HG02798 (cell line): ENCODE data around the gene SRGAP2B.
"Not testable (repeated sequence)": the region's sequence is repeated elsewhere in the genome, so short reads cannot be mapped to it uniquely, and the experiment has no call there.

Source experiments
- ATAC-seq: cut with Tn5 transposase; IDR thresholded peaks from one replicate; pipeline ENCODE4 v1.9.1; 2021; ENCODE audit warnings: mild to moderate bottlenecking; ENCODE audit not compliant: unreplicated experiment, poor library complexity

SRGAP2B gene

DNA sequence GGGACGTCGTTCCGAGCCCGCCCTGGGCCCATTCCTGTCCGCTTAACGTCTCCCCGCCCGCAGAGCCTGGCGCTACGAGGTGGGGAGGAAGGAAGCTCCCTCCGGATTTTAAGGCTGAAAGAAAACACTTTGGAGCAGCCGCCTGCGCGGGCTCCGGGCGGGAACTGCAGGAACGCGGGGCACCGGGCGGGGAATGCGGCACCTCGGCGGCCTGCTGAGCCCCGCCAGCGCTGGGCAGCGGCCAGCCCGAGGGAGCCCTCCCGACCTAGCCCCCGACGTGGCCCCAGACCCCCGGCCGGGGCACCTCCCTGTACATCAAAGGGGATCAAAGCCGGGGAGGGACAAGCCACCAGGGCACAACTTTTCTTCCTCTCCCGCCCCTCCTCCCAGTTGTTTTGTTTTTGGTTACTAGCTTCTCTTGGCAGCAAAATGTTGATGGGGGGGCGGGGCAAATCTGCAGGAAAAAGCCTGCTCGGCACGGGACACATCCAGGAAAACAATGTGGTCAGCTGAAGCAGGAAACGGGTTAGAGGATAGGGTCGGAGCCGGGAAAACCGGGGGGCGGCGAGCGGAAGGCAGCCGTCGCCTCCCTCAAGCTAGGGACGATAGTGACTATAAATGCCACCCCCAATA lies 1.5 kb downstream of the SRGAP2B start:
- not testable (repeated sequence) for ATAC-seq

DNA sequence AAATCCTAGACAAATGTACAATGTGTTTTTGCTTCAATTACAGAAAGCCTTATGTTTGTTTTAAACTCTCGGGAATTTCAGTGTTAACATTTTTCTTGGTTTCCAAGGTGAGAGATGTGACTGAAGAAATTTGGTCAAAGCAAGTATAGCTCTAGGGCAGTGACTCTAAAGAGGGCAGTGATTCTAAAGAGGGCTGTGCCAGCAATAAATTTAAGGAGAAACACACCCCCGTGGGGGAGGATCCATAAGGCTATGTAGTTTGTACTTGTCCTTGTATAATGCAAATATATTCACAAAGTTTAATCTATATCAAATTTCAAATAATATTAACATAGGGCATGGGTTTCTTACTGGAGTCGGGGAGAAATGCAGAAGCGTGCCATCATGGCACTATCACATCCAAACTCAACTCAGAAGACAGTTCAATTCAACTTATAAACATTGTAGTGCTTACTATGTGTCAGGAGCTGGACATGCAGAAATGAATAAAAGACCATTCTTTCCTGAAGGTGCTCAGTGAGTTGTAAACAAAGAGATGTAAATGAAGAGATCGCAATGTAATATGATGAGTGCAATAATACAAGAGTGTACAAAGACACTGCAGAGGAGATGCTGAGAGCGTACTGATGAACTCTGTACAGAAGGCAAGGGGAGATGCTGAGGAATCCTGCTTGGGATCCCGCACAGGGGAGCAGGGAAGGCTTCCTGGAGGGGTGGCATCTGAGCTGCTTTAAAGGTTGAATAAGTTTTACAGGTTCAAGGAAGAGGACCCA lies 12.5 kb downstream of the SRGAP2B start:
- ATAC-seq, result not testable (repeated sequence)

DNA sequence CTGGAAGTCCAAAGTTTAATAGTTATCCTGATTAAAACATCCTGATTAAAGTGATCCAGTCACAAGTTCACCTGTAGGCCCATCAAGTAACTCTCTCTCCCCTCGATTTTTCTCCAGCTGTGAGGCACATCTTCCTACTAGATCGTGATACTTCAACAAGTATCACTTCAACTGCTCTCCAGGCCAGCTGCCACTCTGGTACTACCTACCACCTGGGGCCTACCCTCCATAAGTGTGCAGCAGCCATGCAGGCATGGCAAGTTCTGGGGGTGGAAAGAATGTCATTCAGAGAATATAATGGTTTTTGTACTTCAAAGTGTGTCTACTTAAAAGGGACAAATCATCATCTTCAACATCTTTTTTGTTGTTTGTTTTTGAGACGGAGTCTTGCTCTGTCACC lies 14.9 kb downstream of the SRGAP2B start:
- not testable (repeated sequence) for ATAC-seq

DNA sequence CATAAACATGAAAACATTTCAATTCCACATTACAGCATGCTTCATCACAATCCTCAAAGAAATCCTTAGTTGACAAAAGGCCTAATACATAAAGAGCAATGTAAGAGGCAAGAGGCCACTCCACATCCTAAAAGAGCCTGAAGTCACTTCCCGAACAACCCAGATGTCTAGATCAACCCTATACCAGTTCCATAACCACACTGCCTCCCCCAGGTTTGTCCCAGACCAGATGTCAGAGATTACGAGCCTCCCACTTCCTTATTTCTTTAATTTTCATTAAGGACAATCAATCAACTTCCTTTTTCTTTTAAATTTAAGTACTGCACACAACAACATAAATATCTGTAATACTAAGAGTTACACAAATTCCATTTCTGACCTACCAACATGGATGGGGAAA lies 15.4 kb downstream of the SRGAP2B start:
- ATAC-seq, result not testable (repeated sequence)

DNA sequence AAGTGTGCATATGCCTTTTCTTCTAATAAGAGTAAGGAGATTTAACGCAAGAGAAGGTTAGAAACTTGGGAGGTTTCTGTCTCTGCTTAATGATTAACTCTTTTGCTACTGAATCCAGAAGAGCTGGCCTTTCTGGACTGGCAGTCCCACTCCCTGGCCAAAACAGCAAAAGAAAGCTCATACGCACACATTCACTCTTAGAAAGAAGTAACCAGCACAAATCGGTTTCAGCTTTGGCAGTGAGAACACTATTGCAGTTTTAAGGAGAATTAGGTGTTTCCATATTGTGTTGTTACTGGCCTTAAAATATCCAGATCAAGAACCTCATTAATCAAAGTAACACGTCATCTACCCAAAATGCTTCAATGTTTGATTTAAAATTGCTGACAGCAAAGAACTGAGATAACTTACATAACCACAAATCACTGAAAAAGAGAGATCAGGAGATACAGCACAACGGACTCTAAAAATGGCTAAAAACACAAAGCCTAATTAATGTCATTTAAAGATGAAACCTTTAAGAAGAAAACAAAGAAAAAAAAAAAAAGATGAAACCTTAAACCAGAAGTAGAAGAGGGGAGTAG lies 16.2 kb downstream of the SRGAP2B start:
- not testable (repeated sequence) for ATAC-seq

DNA sequence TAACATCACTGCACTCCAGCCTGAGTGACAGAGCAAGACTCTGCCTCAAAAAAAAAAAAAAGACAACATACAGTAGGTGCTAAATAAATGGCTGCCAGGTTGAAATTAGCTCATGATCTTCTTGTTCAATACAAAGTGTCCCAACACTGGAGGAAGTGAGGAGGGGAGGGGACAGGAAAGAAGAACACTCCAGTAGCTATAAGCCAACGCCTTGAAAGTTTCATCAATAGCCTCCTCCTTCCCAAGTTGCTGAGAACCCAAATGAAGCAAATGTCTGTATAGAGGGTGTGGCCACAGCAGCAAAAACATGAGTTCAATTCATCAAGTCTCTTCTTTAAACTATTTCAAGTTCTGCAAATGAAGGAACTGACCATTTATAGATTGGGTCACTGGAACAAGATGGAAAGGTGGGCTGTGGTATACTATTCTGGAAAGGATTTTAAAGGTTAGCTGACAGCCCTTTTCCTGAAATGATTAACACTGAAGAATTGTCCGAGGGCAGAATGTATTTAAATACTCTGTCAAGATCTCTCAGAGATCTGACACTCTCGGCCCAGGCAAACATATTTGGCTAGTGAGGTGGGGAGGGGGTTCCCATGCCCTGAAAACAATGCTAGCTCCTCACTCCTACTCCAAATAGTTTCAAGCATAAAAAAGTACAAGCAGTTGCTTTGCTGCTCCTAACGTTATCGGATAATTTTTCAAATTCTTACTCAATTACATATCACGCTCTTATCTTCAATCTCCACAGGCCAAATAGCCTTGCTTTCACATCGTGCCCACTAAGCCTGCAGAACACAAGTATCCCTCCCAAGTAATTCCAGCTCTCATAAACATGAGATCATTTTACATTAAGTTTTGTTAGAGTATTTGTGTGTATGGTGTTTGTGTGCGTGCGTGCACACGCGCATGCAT lies 17.0 kb downstream of the SRGAP2B start:
- not testable (repeated sequence) for ATAC-seq

DNA sequence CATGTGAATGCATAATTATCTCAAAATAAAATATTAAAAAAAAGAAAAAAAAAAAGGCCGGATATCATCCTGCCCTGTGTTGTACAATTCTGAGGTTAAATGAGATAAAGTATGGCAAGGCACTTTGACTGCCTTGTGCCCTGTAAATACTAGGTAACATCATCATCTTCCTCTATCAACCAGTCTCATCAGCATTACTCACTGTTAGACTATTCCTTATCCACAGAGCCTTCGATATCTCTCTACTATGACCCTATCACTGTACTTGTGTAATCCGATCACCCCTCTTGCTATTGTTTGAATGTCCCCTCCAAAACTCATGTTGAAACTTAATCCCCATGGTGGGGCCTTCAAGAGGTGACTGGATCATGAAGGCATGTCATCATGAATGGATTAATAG lies 18.3 kb downstream of the SRGAP2B start:
- not testable (repeated sequence) for ATAC-seq

DNA sequence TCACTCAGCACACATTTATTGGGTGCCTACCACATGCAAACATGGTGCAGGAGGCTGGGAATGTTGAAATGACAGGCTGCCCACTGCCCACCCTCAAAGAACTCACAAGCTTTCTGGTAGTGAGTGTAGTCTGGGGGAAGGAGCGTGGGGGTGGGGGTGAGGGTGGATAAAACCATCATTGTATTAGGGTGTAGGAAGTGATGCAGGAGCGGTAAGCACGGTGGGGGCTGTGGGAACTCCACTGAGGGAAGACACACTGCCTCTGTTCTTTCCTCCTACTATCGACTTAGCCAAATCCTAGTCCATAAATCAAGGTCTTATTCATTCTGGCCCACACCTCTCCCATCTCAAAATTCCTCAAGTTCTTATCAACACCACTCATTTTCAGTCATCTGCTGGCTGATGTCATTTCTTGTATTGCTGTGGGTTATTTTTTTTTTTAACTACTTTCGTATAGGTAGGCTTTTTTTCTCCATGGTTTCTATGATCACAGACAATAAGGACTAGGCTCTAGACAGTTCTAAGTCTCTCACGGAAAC lies 21.0 kb downstream of the SRGAP2B start:
- not testable (repeated sequence) for ATAC-seq

DNA sequence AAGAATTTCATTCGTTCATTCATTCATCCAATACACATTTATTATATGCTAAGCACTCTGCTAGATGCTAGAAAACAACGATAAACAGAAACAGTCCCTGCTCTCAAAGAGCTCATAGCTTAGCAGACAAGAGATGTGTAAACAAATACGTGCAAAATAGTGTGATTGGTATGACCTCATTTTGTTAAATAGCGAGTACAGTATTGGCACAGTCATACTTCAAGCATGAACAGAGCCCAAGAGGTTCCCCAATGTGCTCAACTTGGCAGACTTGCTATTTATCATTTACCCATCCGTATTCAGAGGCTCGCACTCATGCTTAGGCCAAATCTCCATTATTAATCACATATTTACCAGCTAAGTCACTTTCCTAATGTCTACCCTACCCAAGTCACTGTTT lies 23.6 kb downstream of the SRGAP2B start:
- not testable (repeated sequence) for ATAC-seq

DNA sequence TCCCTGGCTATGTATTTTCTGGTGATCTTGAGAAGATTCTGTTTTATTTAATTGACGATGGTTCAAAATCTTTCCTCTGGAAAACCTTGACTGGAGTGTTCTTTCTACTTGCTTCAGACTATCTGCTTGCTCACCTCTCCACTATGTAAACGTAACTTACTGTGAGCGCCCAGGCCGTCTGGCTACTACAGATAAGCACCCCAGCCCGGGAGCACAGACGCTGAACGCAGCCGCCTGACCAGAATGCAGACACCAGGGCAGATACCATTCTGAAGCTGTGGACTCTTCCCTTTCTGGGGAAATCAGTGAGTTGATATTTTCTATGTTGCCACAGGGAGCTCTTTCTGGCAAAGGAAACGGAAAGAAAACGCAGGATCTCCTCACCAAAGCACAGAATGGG lies 28.6 kb downstream of the SRGAP2B start:
- not testable (repeated sequence) for ATAC-seq

DNA sequence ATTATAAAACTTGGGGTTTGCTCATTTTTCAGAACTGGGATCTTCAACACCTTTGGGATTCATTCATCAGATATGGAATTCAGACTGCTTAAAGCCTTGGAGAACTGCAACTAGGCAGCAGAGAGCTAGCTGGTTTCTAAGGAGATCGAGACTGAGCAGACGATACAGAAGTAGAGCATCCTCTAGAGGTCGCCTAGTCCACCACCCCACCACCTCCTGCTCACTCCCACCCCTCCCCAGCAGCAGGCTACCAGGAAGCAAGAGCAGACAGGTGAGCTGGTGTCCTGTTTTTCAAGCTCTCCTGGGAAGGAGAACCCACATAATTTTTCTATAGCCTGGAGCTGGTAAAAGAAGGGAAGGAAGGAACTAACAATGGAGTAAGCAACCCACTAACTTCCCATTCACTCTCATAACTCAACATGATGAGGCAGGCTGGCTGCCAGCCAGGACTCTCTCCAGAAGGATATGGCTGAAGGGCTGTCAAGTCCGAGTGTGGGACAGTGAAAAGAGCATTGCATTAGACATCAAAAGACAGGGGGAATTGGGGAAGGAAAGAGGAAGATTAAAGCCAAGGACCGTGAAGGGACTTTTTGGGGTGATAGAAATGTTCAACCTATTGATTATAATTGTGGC lies 29.8 kb downstream of the SRGAP2B start:
- ATAC-seq, result peak; percentile 82

DNA sequence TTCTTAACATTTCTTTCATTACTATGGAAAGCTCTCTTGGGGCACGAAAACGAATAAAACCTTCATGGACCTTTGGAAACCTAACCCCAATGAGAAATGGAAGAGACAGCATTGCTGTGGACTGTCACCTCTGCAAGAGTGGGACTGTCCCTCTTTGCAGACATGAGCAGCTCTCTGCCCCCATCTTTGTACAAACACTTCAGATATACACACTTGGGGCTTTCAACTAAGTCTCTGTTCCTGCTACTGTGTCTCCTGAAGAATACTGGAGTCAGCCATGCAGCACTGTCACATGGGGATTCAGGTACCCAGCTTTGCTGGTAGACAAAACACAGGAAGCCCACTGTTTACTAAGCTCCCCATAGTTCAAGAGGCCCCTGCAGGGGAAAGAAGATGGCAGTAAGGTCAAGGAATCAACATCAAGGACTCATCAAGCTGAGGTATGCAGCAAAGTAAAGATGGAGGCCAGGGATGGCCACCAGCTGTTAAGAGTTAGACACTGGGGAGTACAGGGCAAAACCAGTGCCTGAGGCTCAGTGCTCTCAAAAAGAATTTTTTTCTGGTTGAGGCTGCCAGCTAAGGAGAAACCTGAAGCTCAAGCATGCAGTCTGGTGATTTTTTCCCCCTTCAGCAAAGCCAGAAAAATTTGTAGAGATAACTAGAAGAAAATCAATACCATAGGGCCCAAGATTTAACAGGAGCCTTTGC lies 31.0 kb downstream of the SRGAP2B start:
- not testable (repeated sequence) for ATAC-seq

DNA sequence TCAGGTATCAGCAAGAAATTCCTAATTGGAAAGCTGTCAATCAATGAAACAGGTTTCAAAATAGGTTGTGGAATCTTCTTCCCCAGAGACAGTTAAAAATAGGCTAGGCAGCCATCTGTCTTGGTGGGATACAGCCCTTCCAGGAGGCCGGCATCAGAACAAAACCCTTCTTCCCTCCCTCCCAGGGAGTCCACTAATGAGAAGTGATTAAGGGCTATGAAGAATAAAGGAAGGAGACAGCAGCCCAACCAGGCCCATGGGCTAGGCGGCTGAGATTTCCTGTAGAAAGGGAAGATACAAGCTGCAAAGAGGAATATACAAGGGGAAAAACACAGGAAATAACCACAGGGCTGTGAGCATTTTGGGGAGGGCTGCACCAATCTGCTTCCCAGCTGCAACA lies 31.8 kb downstream of the SRGAP2B start:
- not testable (repeated sequence) for ATAC-seq

DNA sequence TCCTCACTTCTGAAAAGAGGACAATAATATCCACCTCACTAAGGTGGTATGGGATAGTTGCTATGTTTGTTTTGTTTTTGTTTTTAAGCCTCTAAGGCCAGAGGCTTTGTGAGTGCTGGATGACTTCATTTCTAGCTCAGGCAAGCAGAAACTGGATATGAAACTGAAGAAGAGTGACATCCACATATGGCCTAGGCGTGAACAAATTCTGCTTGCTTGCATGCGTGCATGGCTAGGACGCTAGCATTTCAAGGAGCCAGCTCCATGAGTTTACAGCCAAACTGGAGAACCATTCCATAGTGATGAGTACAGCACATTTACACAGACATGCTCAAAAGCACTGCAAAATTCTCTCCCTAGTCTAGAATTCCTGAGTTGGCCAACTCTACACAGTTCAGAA lies 36.9 kb downstream of the SRGAP2B start:
- peak; percentile 52 for ATAC-seq

DNA sequence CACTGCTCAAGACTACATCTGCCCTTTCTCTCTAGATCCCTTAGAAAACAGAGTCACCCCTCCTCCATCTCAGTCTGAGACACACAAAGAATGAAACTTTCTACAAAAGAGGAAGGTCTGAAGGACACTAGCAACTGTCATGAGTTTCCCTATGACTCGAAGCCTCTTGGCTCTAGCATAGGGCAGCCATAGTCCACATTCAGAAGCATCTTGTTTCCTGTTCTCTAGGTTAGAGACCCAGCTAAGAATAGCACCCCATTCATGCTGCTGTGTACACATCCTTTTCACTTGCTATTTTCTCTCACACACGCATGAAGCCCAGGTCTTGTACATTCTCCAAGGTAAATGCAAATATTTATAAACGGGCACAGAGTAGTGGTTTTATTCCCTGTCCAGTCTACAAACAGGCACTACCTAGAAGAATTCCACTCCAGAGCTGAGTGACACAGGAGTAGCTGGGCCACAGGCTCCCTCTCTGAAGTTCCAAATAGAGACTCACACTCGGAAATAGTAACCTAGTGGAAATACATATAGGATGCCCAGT lies 39.8 kb downstream of the SRGAP2B start:
- peak; percentile 99 for ATAC-seq

DNA sequence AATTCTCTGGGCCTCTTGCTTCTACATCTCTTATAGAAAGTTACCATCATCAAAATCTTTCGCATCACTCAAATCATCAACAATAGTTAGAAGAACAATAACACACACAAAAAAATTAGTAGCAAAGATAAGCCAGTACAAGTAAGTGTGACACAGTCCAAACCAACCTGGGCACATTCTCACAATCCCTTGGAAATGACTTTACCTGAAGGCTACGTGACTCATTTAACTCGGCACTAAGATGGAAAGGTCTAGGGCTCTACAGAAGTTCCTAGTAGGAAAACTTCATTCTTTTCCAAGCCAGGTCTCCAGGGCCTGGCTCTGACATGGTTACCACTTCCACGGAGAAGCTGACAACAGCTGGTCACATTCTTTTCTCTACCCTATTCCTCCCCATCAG lies 41.7 kb downstream of the SRGAP2B start:
- not testable (repeated sequence) for ATAC-seq

DNA sequence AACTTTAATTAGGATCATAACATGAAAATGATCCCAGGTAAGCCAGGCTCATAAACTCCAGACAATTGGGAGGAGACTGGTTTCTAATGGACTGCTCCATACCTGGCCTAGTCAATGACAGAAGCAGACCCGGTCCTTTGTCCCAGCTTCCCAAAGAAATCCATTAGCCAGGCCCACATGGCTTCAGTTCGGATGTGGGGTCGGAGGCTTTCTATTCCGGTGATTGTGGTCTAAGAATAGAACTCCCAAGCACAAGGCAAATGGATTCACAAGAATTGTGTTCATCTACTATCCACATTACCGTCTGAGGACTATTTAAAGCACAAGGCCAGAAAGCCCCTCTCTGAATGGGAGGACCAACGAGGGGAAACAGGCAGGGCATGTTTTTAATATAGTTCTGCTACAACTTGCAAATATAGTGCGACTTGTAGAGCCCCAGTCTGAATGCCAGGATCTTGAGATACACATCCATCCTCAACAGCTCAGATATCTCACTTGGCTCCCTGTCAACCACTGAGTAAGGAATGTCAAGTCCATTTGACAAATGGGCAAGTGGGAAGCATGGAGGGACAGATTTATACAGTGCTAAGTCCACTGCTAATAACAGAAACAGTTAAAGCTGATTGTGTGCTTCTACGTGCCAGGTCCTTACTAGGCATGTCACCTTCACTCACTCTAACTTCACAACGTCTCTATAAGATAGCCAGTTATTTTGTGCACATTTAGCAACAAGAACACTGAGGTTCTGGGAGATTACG lies 42.9 kb downstream of the SRGAP2B start:
- ATAC-seq, result not testable (repeated sequence)
